NCI-H748 (cell line): ENCODE results near the gene PPP1R16B.
A peak's percentile ranks its signal among the peaks of the same experiment; 100 is the strongest.

ENCODE experiments used
- DNase-seq: peaks from one replicate; lab custom pipeline; 2025; ENCODE audit not compliant: unreplicated experiment; lab: John Stamatoyannopoulos, UW

Gene PPP1R16B

GRCh38 chr20:38805502-38805957, at the start of gene PPP1R16B:
TSS of gene PPP1R16B (plus strand) at chr20:38805697. CDS start at chr20:38835926, 30,229 bp downstream.
- peak; percentile 72 for DNase-seq

- no peak for DNase-seq
These were observed 48.2 kb upstream of the PPP1R16B start for GRCh38 chr20:38757145-38757775.

- DNase-seq: no peak
These were observed 46.4 kb upstream of the PPP1R16B start for GRCh38 chr20:38759106-38759505.

- DNase-seq: no peak
These were observed 44.5 kb upstream of the PPP1R16B start for GRCh38 chr20:38760978-38761377.

GRCh38 chr20:38762174-38762573, 43.3 kb upstream of the PPP1R16B start:
- DNase-seq: no peak

GRCh38 chr20:38763616-38764015, 41.9 kb upstream of the PPP1R16B start:
- DNase-seq: no peak

GRCh38 chr20:38764567-38765318, 40.8 kb upstream of the PPP1R16B start:
- DNase-seq: no peak

- no peak for DNase-seq
These were observed 39.4 kb upstream of the PPP1R16B start for GRCh38 chr20:38766071-38766470.

GRCh38 chr20:38769376-38770295, 35.9 kb upstream of the PPP1R16B start:
- no peak for DNase-seq

- no peak for DNase-seq
These were observed 35.0 kb upstream of the PPP1R16B start for GRCh38 chr20:38770546-38770945.

- DNase-seq: no peak
These were observed 34.5 kb upstream of the PPP1R16B start for GRCh38 chr20:38770970-38771369.

GRCh38 chr20:38771621-38772020, 33.9 kb upstream of the PPP1R16B start:
- DNase-seq: no peak

GRCh38 chr20:38774167-38774566, 31.3 kb upstream of the PPP1R16B start:
- no peak for DNase-seq

- DNase-seq: no peak
These were observed 29.1 kb upstream of the PPP1R16B start for GRCh38 chr20:38776363-38776762.

GRCh38 chr20:38779247-38780097, 26.0 kb upstream of the PPP1R16B start:
- no peak for DNase-seq

- DNase-seq: no peak
These were observed 23.2 kb upstream of the PPP1R16B start for GRCh38 chr20:38782275-38782674.

GRCh38 chr20:38787870-38788269, 17.6 kb upstream of the PPP1R16B start:
- DNase-seq: no peak

- DNase-seq: no peak
These were observed 15.8 kb upstream of the PPP1R16B start for GRCh38 chr20:38789503-38790199.

GRCh38 chr20:38790200-38791053, 15.1 kb upstream of the PPP1R16B start:
- peak; percentile 49 for DNase-seq
